HG03064 (cell line): ENCODE data around the gene MYO9A.
"Not testable (repeated sequence)": the region's sequence is repeated elsewhere in the genome, so short reads cannot be mapped to it uniquely, and the experiment has no call there.

ENCODE experiments used
- ATAC-seq: cut with Tn5 transposase; IDR thresholded peaks from one replicate; pipeline ENCODE4 v1.9.1; 2021; ENCODE audit warnings: low read depth; ENCODE audit not compliant: unreplicated experiment

Gene MYO9A

GRCh38 chr15:71891026-71891425 lies 226.9 kb downstream of the MYO9A start:
- no peak for ATAC-seq

- ATAC-seq: no peak
Measured at GRCh38 chr15:71889947-71890346, 228.0 kb downstream of the MYO9A start.

- ATAC-seq: no peak
Measured at GRCh38 chr15:71889385-71889784, 228.6 kb downstream of the MYO9A start.

GRCh38 chr15:71888797-71889196 lies 229.2 kb downstream of the MYO9A start:
- no peak for ATAC-seq

GRCh38 chr15:71885390-71885789 lies 232.6 kb downstream of the MYO9A start:
- ATAC-seq: no peak

GRCh38 chr15:71883447-71883846 lies 234.5 kb downstream of the MYO9A start:
- ATAC-seq: no peak

GRCh38 chr15:71880276-71880675 lies 237.7 kb downstream of the MYO9A start:
- ATAC-seq: no peak

- ATAC-seq: no peak
Measured at GRCh38 chr15:71874245-71874644, 243.7 kb downstream of the MYO9A start.

GRCh38 chr15:71858232-71858631 lies 259.7 kb downstream of the MYO9A start:
- not testable (repeated sequence) for ATAC-seq

- ATAC-seq: no peak
Measured at GRCh38 chr15:71853543-71853942, 264.4 kb downstream of the MYO9A start.

- ATAC-seq: no peak
Measured at GRCh38 chr15:71844916-71845315, 273.0 kb downstream of the MYO9A start.

- no peak for ATAC-seq
Measured at GRCh38 chr15:71841563-71841962, 276.4 kb downstream of the MYO9A start.

GRCh38 chr15:71830981-71831380 lies 287.0 kb downstream of the MYO9A start:
- no peak for ATAC-seq

GRCh38 chr15:71826196-71826595 lies 291.8 kb downstream of the MYO9A start:
- no peak for ATAC-seq

GRCh38 chr15:71825021-71825730 lies 292.8 kb downstream of the MYO9A start:
- no peak for ATAC-seq

- no peak for ATAC-seq
Measured at GRCh38 chr15:71823801-71824200, 294.1 kb downstream of the MYO9A start.

- no peak for ATAC-seq
Measured at GRCh38 chr15:71822890-71823630, 294.9 kb downstream of the MYO9A start.

- ATAC-seq: no peak
Measured at GRCh38 chr15:71821547-71822129, 296.3 kb downstream of the MYO9A start.

- no peak for ATAC-seq
Measured at GRCh38 chr15:71820127-71820526, 297.8 kb downstream of the MYO9A start.

- no peak for ATAC-seq
Measured at GRCh38 chr15:71817351-71817750, 300.6 kb downstream of the MYO9A start.

- ATAC-seq: no peak
Measured at GRCh38 chr15:71815301-71815700, 302.6 kb downstream of the MYO9A start.
